Omental fat pad (tissue), 4 donors: ENCODE results near the gene IL4R. TPM values are rescaled to one million over a fixed set of nuclear protein-coding genes. Genes with fewer than 3 reads are reported as not detected.

ENCODE experiments used
- ATAC-seq: fragments of 150-250 bp; one replicate; pipeline ENCODE4 v1.9.1; 2016; ENCODE audit warnings: mild to moderate bottlenecking, moderate library complexity; ENCODE audit not compliant: low FRiP score
- DNase-seq: peaks from one replicate; pipeline ENCODE4 v3.0.0-alpha.2; 2019; ENCODE audit warnings: low spot score
- CTCF ChIP-seq, 3 donors: fragments of 450-650 bp; IDR thresholded peaks; one replicate each; pipeline ENCODE4 v1.5.1; 2016 to 2017; ENCODE audit warnings: antibody characterized with exemption in 3 of 3, mild to moderate bottlenecking in 3 of 3, moderate library complexity in 2 of 3
- total RNA-seq, 4 donors: library from RNA; depleted of rRNA; stranded (reverse); fragments of >200 nt; gene quantifications; one replicate each; pipeline ENCODE4 v1.1.0, GENCODE V29; 2016

IL4R gene
- total RNA-seq, 4 donors from 2014 or later: 36.9 to 162 (median 47.3) TPM

- ATAC-seq: no peak
- no peak for DNase-seq
- TF ChIP-seq CTCF (IDR thresholded peaks at IDR 0.05): no peak
Measured at GRCh38 chr16:27303256-27304100, 10.3 kb upstream of the IL4R start.

- TF ChIP-seq CTCF (IDR thresholded peaks at IDR 0.05): no peak
- DNase-seq (no peak), ATAC-seq (no peak)
Measured at GRCh38 chr16:27304102-27304501, 9.7 kb upstream of the IL4R start.

- DNase-seq (no peak), ATAC-seq (peak; percentile 89)
- TF ChIP-seq CTCF (IDR thresholded peaks at IDR 0.05): no peak
Measured at GRCh38 chr16:27304881-27305745, 8.7 kb upstream of the IL4R start.

GRCh38 chr16:27305839-27306442 is 7.8 kb upstream of the IL4R start:
- ATAC-seq (no peak), DNase-seq (no peak)
- no peak for TF ChIP-seq CTCF (IDR thresholded peaks at IDR 0.05)

GRCh38 chr16:27308792-27309191 is 5.0 kb upstream of the IL4R start:
- ATAC-seq: no peak

More at GRCh38 chr16:27308792-27309191, 5.0 kb upstream of the IL4R start:
- no peak for DNase-seq
- no peak for TF ChIP-seq CTCF (IDR thresholded peaks at IDR 0.05)
